Activated naive CD4-positive, alpha-beta T cell treated with anti-CD3 and anti-CD28 coated beads, Interleukin-2, amount 50 U/mL, for 72 hours (primary cell): ENCODE results near the gene HMG20B. TPM values are rescaled to one million over a fixed set of nuclear protein-coding genes. Genes with fewer than 3 reads are reported as not detected.
A peak's percentile ranks its signal among the peaks of the same experiment; 100 is the strongest.

ENCODE experiments used
- ATAC-seq, 2 donors: fragments of 150-1000 bp; cut with Tn5 transposase; 2 replicates each; pipeline ENCODE4 v1.10.0; 2021; ENCODE audit warnings: mild to moderate bottlenecking in 2 of 2, moderate library complexity in 2 of 2
- DNase-seq, 2 donors: peaks; one replicate each; pipeline ENCODE4 v3.0.0; 2021 to 2022; ENCODE audit warnings: low spot score in 2 of 2
- H3K27ac Mint-ChIP-seq, 2 donors: one replicate each; pipeline ENCODE4 v1.8.0; 2022; ENCODE audit warnings: mild to moderate bottlenecking in 2 of 2, mixed read lengths in 2 of 2
- H3K36me3 Mint-ChIP-seq, 2 donors: one replicate each; pipeline ENCODE4 v1.8.0; 2022; ENCODE audit warnings: mixed read lengths in 2 of 2
- H3K9me3 Mint-ChIP-seq, 2 donors: one replicate each; pipeline ENCODE4 v1.8.0; 2022; ENCODE audit warnings: mixed read lengths in 2 of 2
- total RNA-seq, 2 donors: library from RNA; stranded (reverse); gene quantifications; one replicate each; pipeline ENCODE4 v1.2.3, GENCODE V29; 2022

Gene HMG20B
- total RNA-seq, 2 donors from 2014 or later: 66.2 to 86.9 TPM

- Mint-ChIP-seq H3K9me3 (no peaks in the 10 kb centered on the region), H3K36me3 (no peaks in the 10 kb centered on the region), H3K27ac (peak overlapping the region in 1 of 2 donors; percentile 41)
- ATAC-seq (no peak), DNase-seq (no peak)
These were observed 26.6 kb upstream of the HMG20B start for GRCh38 chr19:3546119-3546518.

GRCh38 chr19:3547301-3547731, 25.4 kb upstream of the HMG20B start:
- Mint-ChIP-seq H3K27ac (peak overlapping the region in 1 of 2 donors; percentile 41), H3K9me3 (no peaks in the 10 kb centered on the region), H3K36me3 (no peaks in the 10 kb centered on the region)
- DNase-seq (peak in 1 of 2 donors; percentile 68), ATAC-seq (peak in 1 of 2 donors; percentile 38)

GRCh38 chr19:3547767-3548282, 24.9 kb upstream of the HMG20B start:
- Mint-ChIP-seq H3K27ac (peak overlapping the region in 1 of 2 donors; percentile 41), H3K36me3 (no peaks in the 10 kb centered on the region), H3K9me3 (no peaks in the 10 kb centered on the region)
- DNase-seq (no peak), ATAC-seq (no peak)

GRCh38 chr19:3548606-3549005, 24.1 kb upstream of the HMG20B start:
- ATAC-seq (no peak), DNase-seq (no peak)
- Mint-ChIP-seq H3K27ac (peak overlapping the region in 1 of 2 donors; percentile 37), H3K9me3 (no peaks in the 10 kb centered on the region), H3K36me3 (no peaks in the 10 kb centered on the region)

GRCh38 chr19:3549816-3550215, 22.9 kb upstream of the HMG20B start:
- H3K9me3 Mint-ChIP-seq: no peaks in the 10 kb centered on the region
- DNase-seq (no peak), ATAC-seq (no peak)
- H3K36me3 Mint-ChIP-seq: no peaks in the 10 kb centered on the region
- no peak overlapping the region for H3K27ac Mint-ChIP-seq

GRCh38 chr19:3550947-3551791, 21.6 kb upstream of the HMG20B start:
- Mint-ChIP-seq H3K9me3 (no peaks in the 10 kb centered on the region), H3K27ac (peak overlapping the region in 1 of 2 donors; percentile 68), H3K36me3 (peaks cover 0 to 5% of the 10 kb centered on the region in 2 donors)
- ATAC-seq (no peak), DNase-seq (no peak)

- no peak for ATAC-seq
- Mint-ChIP-seq H3K9me3 (no peaks in the 10 kb centered on the region), H3K36me3 (peaks cover 4 to 10% of the 10 kb centered on the region in 2 donors), H3K27ac (peak overlapping the region in 1 of 2 donors; percentile 84)
- DNase-seq: no peak
These were observed 21.0 kb upstream of the HMG20B start for GRCh38 chr19:3551792-3552095.

GRCh38 chr19:3554254-3555083, 18.3 kb upstream of the HMG20B start:
- ATAC-seq (peak in 1 of 2 donors; percentile 2), DNase-seq (no peak)
- Mint-ChIP-seq H3K27ac (peak overlapping the region; percentile 83 to 93), H3K9me3 (no peaks in the 10 kb centered on the region), H3K36me3 (peaks cover 6 to 12% of the 10 kb centered on the region in 2 donors)

- DNase-seq (no peak), ATAC-seq (no peak)
- Mint-ChIP-seq H3K9me3 (no peaks in the 10 kb centered on the region), H3K36me3 (peaks cover 6 to 12% of the 10 kb centered on the region in 2 donors), H3K27ac (peak overlapping the region; percentile 83 to 97)
These were observed 16.9 kb upstream of the HMG20B start for GRCh38 chr19:3555653-3556422.

- H3K36me3 Mint-ChIP-seq: peaks cover 6 to 12% of the 10 kb centered on the region in 2 donors
- no peak for ATAC-seq
- peak overlapping the region; percentile 83 to 97 for H3K27ac Mint-ChIP-seq
- DNase-seq: no peak
- no peaks in the 10 kb centered on the region for H3K9me3 Mint-ChIP-seq
These were observed 16.2 kb upstream of the HMG20B start for GRCh38 chr19:3556423-3556977.

- Mint-ChIP-seq H3K36me3 (peaks cover 6 to 12% of the 10 kb centered on the region in 2 donors), H3K9me3 (no peaks in the 10 kb centered on the region), H3K27ac (peak overlapping the region; percentile 83 to 97)
- DNase-seq (peak; percentile 57 to 77), ATAC-seq (peak; percentile 39 to 51)
These were observed 15.7 kb upstream of the HMG20B start for GRCh38 chr19:3556978-3557460.

- peaks cover 6 to 12% of the 10 kb centered on the region in 2 donors for H3K36me3 Mint-ChIP-seq
- DNase-seq (peak; percentile 94 to 96), ATAC-seq (peak; percentile 90 to 93)
- H3K9me3 Mint-ChIP-seq: no peaks in the 10 kb centered on the region
- H3K27ac Mint-ChIP-seq: peak within 1 kb of the TSS; percentile 83 to 97
These were observed 15.1 kb upstream of the HMG20B start, which contains the start of gene MFSD12 for GRCh38 chr19:3557461-3558248. Gene MFSD12, minus strand, starts transcription at chr19:3557586. Its CDS starts 183 bp downstream, at chr19:3557403.

GRCh38 chr19:3563709-3564524, 8.8 kb upstream of the HMG20B start:
- ATAC-seq (no peak), DNase-seq (no peak)
- Mint-ChIP-seq H3K27ac (peak overlapping the region in 1 of 2 donors; percentile 79), H3K9me3 (no peaks in the 10 kb centered on the region), H3K36me3 (no peaks in the 10 kb centered on the region)

- no peak overlapping the region for H3K27ac Mint-ChIP-seq
- ATAC-seq (no peak), DNase-seq (no peak)
- no peaks in the 10 kb centered on the region for H3K36me3 Mint-ChIP-seq
- no peaks in the 10 kb centered on the region for H3K9me3 Mint-ChIP-seq
These were observed 7.6 kb upstream of the HMG20B start for GRCh38 chr19:3565139-3565538.
